Brain microvascular endothelial cell (primary cell): ENCODE data around the gene OSBP2.

ENCODE experiments used
- DNase-seq: peaks from one replicate; pipeline ENCODE4 v3.0.0-alpha.2; 2020
- H3K27ac ChIP-seq: fragments of 250-450 bp; sonication (Bioruptor Pico); 2 replicates; pipeline ENCODE4 v1.5.1; 2020; ENCODE audit warnings: mild to moderate bottlenecking, moderate library complexity
- H3K27me3 ChIP-seq: fragments of 250-450 bp; sonication (Bioruptor Pico); replicated peaks from 2 replicates; pipeline ENCODE4 v1.5.1; 2020; ENCODE audit warnings: mild to moderate bottlenecking
- H3K36me3 ChIP-seq: fragments of 250-450 bp; sonication (Bioruptor Pico); replicated peaks from 2 replicates; pipeline ENCODE4 v1.5.1; 2020; ENCODE audit warnings: mild to moderate bottlenecking
- H3K4me3 ChIP-seq: 2 replicates; pipeline ENCODE4 v1.5.1; 2011; ENCODE audit warnings: low read depth, mild to moderate bottlenecking, control low read depth, low read length, moderate library complexity
- CTCF ChIP-seq: IDR thresholded peaks from 2 replicates; pipeline ENCODE4 v1.5.1; 2011; ENCODE audit warnings: low read depth, mild to moderate bottlenecking, moderate library complexity, low read length, control low read depth, inconsistent platforms; ENCODE audit errors: missing control alignments
- in situ Hi-C: cut with HindIII; loops from 2 replicates; pipeline ENCODE4 v1.10.0; 2017; ENCODE audit warnings: low sequenced_read_pairs, low pct_ligation_motif_present

The OSBP2 gene

GRCh38 chr22:30777587-30777986, 82.9 kb downstream of the OSBP2 start:
- Histone ChIP-seq H3K36me3 (no peaks in the 10 kb centered on the region), H3K27me3 (no peaks in the 10 kb centered on the region), H3K4me3 (no peak overlapping the region), H3K27ac (no peak overlapping the region)
- in situ Hi-C loops = no loop called here
- no peak for TF ChIP-seq CTCF
- no peak for DNase-seq

- Histone ChIP-seq H3K36me3 (no peaks in the 10 kb centered on the region), H3K27me3 (no peaks in the 10 kb centered on the region), H3K27ac (no peak overlapping the region), H3K4me3 (no peak overlapping the region)
- no peak for TF ChIP-seq CTCF
- DNase-seq = no peak
- in situ Hi-C loops = no loop called here
Observed at GRCh38 chr22:30778261-30778660, 83.6 kb downstream of the OSBP2 start.

- Histone ChIP-seq H3K27me3 (no peaks in the 10 kb centered on the region), H3K36me3 (no peaks in the 10 kb centered on the region), H3K4me3 (no peak overlapping the region), H3K27ac (no peak overlapping the region)
- DNase-seq = no peak
- in situ Hi-C loops = no loop called here
- no peak for TF ChIP-seq CTCF
Observed at GRCh38 chr22:30780026-30780425, 85.4 kb downstream of the OSBP2 start.

- no peak for TF ChIP-seq CTCF
- H3K27ac ChIP-seq = no peak overlapping the region
- no peak overlapping the region for H3K4me3 ChIP-seq
- H3K36me3 ChIP-seq = no peaks in the 10 kb centered on the region
- DNase-seq = no peak
- no peaks in the 10 kb centered on the region for H3K27me3 ChIP-seq
- in situ Hi-C loops = no loop called here
Observed at GRCh38 chr22:30781271-30781875, 86.7 kb downstream of the OSBP2 start.

GRCh38 chr22:30782613-30783012, 87.9 kb downstream of the OSBP2 start:
- no peaks in the 10 kb centered on the region for H3K36me3 ChIP-seq
- no peak overlapping the region for H3K4me3 ChIP-seq
- TF ChIP-seq CTCF = no peak
- H3K27ac ChIP-seq = no peak overlapping the region
- no peaks in the 10 kb centered on the region for H3K27me3 ChIP-seq
- in situ Hi-C loops = no loop called here
- DNase-seq = no peak

GRCh38 chr22:30783021-30783420, 88.3 kb downstream of the OSBP2 start:
- TF ChIP-seq CTCF = no peak
- no peak overlapping the region for H3K27ac ChIP-seq
- in situ Hi-C loops = no loop called here
- H3K4me3 ChIP-seq = no peak overlapping the region
- no peaks in the 10 kb centered on the region for H3K36me3 ChIP-seq
- DNase-seq = no peak
- H3K27me3 ChIP-seq = no peaks in the 10 kb centered on the region
